NCI-H526 (cell line): ENCODE measurements around the gene CDKL4.
"Not testable (repeated sequence)": the region's sequence is repeated elsewhere in the genome, so short reads cannot be mapped to it uniquely, and the experiment has no call there.

Experiments
- DNase-seq, 2 experiments: peaks; one replicate each; lab custom pipeline; 2025; lab: John Stamatoyannopoulos, UW

The CDKL4 gene

DNA sequence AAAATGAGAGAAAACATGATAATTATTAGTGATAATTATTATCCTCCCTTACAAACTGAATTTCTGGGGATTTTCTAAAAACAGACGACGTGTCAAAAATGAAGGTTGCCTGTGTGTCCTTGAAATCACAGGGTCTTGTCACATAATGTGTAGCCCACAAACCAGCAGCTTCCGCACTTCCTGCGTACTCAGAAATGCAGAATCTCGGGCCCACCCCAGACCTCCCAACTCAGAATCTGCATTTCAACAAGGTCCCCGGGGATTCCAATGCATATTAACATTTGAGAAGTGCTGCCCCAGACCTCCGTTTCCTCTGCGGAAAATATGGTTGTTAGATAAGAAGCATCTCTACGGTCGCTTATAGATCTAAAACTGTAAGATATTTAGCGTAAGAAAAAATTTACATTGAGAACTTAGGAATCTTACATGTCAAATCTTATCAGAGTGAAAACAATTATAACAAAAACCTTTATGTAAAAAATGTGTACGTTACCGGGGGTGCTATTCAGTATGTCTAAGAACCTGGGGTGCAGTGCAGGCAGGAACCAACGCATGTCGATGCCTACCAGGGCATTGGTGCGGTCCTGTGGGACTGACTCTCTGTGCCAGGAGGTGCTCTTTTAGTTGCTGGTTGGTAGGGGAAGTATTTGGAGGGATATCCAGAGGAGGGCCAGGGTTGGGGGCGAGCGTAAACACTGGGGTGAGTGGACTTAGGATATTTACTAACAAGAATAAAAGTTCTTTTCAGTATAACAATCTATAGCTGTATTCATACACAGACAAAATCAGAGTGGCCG is 15.2 kb downstream of the CDKL4 start:
- DNase-seq, result no peak

DNA sequence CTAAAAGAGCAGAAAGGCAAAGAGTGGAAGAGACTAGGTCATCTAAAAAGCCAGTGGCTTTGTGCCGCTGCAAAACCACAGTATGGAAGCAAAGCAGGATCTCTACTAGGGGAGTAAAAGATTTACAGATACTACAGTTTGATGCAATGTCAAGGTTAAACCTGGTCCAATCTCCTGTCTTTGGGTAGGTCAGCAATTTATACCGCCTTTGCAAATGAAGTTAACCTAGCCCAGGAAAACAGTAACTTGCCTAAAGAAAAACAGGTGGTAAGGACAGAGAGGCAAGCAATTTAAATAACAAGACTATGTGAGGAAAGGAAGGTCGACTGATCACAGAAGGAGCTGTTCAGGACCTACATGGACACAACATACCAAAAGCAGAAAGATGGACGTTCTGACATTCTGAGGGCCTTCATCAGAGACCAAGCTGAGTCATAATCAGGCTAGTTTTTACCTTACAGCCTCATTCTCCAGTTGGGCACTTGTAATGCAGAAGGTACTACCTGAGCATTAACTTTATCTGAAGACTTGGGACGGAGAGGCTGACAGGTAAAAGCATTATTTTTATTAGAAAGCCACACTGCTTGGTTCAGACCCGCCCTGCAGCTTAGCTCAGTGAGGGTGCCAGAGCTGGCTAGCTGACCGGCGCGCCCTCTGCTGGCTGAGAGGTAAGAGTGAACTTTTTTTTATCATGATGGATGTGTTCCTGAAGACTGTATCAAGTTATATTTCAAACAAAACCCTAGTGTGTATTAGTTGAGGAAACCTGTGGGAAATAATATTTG is 15.9 kb downstream of the CDKL4 start:
- peak in 1 of 2 experiments; percentile 83 for DNase-seq

GRCh38 chr2:39225567-39225966 is 18.2 kb downstream of the CDKL4 start:
- DNase-seq, result no peak

DNA sequence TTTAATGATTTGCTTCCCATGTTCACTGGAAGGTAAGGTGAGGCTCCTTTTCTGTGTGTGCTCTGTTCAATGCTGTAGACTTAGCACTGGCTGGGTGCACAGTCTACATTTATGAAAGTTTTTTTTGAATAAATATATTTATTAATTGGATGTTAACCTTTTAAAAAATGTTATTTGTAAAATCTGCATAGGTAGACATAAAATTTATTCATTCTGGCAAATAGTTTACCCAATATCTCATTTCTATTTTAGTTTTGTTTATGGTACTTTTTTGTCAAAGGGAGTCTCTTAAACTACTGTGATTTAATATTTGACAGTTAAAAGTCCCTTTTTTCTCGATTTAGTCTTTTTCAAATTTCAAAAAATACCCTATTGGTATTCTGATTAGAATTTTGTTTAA is 19.9 kb downstream of the CDKL4 start:
- DNase-seq, result no peak

DNA sequence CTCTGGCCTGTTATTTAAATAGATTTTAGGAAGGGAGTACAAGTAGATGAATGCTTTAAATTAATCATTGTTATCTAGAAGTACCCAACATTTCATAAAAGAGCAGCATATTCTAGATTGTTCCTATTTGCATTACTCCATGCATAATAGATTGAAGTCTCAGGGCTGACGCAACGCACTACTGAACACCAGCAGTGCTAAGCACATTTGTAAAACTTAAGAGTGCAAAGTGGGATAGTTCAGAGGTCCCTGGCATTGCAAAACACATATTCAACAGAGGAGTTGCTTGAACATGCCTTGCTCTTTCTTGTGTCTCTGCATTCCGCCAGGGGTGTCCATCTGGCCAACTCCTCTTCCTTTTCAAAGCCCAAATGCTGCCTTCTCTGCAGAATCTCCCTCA is 22.3 kb downstream of the CDKL4 start:
- peak in 1 of 2 experiments; percentile 13 for DNase-seq

- no peak for DNase-seq
Observed at GRCh38 chr2:39220136-39220535, 23.6 kb downstream of the CDKL4 start.

DNA sequence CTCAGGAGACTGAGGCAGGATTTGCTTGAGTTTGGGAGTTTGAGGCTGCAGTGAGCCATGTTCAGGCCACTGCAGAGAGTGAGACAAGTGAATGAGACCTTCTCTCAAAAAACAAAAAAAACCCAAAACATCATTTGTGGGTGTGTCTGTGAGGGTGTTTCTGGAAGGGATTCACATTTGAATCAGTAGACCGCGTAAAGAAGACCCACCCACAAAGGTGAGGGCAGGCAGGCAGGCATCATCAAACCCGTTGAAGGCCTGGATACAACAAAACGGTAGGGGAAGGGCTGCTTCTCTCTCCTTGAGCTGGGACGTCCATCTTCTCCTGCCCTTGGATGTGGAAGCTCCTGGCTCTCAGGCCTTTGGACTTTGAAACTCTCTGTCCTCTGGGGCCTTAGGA is 25.4 kb downstream of the CDKL4 start:
- no peak for DNase-seq

DNA sequence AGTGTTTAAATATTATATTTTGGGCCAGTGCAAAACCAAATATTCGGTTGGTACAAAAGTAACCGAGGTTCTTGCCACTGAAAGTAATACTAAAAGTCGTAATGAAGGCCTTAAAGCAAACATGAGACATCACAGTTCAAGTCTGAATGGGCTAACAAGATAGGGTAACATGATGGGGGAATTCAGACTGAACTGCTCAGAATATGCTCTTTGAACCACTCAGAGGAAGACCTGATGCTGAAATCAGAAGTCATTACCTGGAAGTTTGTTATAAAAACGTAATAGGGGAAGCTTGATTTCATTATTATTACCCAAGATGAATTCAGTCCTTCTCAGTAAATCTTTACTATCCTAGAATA is 26.6 kb downstream of the CDKL4 start:
- no peak for DNase-seq

DNA sequence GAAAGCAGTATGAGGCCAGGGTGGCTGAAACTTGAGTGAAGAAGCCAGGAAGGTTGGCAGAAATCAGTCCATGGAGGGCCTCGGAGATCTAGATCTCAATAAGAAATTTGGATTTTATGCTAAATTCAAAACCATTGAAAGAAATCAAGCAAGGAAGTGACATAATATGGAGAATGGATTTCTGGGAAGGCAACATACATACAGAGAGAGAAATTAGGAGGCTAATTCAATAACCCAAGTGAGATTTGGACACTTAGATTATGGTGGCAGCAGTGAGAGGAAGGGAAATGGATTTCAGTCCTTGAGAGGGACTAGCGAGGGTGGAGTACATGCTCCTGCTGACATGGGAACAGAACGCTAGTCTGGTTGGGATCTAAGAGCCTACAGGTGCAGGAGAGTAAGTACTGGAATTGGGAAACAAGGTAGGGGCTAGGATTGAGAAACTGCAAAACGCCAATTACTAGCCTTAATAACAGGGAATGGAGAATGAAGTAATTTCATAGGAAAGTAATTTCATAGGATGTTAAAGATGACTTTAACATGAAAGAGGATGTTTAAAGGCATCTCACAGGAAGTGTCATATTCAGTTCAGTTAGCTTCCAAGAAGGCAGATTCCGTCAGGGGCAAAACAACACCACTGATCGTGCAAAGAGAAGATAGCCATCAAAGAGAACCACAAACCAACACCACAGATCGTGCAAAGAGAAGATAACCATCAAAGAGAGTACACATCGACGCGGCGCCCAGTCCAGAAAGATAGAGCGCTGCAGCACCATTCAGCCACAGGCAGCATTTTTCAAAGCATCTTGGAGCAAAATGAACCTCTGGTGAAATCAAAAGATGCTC is 27.2 kb downstream of the CDKL4 start:
- DNase-seq, result no peak

DNA sequence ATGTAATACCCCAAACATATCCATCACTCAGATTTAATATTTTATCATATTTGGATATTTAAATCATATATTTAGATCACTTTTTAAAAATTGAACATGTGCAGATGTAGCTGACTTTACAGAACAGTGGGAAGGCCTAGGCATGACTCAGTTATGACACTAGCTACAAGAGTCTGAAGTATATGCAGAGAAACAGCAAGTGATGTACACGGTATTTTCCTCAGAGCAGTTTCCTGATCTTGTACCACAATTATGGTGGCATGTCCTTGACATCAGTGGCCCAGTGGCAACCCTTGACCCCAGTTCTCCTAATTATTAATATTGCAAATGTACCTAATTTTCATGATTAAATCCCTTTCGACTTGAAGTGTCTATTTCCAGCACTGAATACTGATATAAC is 28.2 kb downstream of the CDKL4 start:
- no peak for DNase-seq

DNA sequence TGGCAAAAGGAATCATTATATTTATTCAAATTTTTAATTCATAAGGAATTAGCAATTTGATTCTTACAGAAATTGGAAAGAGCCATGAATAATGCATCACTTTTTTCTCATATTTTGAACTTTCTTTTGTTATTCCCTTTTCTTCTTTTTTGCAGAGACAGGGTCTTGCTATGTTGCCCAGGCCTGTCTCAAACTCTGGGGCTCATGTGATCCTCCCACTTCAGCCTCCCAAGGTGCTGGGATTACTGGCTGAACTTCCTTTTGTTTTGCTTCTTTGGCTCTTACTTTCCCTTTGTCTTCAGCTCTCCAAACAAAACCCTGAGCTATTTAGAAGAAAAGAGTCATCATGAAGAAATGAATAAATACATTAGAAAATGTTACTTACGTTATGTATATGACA is 30.8 kb downstream of the CDKL4 start:
- DNase-seq, result no peak

- DNase-seq, result no peak
Observed at GRCh38 chr2:39210846-39211245, 32.9 kb downstream of the CDKL4 start.

- DNase-seq, result no peak
Observed at GRCh38 chr2:39203382-39203781, 40.4 kb downstream of the CDKL4 start.

DNA sequence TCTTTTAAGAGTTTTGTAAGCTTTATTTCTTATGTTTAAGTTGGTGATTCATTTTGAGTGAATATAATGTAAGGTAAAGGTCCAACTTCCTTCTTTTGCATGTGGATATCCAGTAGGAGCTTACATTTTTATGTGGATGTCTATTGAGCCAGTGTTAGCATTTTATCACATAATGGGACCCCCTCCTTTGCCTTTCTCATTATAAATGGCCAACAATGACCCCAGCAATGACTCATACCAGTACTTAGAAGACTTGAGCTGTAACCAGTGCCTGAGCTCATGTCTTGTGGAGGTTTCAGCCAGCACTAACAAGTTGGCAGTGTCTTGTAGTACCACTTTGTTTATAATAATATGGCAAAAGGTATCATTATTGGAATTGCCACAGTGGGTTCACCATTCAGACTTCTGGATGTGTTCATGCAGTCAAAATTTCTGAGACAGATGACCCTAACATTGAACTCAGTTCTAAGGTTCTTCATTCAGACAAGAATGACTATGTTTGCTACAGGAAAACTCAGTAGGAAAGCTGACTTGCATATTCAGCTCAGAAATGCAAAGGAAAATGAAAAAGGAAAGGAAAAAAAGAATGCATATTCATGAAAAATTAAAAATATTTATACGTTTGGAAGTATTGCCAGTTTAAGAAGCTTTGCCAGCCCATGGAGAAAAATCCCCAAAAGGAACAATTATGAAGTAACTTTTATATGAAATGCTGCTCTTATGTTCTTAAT is 41.0 kb downstream of the CDKL4 start:
- DNase-seq, result no peak

DNA sequence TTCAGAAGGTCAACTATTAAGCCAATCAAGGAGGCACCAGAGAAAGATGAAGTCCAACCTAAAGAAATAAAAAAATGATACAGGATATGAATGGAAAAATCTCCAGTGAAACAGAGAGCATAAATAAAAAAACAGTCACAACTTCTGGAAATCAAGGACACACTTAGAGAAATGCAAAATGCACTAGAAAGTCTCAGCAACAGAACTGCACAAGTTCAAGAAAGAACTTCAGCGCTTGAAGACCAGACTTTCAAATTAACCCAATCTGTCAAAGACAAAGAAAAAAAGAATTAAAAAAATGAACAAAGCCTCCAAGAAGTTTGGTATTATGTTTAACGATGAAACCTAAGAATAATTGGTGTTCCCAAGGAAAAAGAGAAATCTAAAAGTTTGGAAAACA is 46.8 kb downstream of the CDKL4 start:
- not testable (repeated sequence) for DNase-seq

- DNase-seq, result no peak
Observed at GRCh38 chr2:39194686-39195085, 49.1 kb downstream of the CDKL4 start.

- no peak for DNase-seq
Observed at GRCh38 chr2:39188960-39189494, 54.7 kb downstream of the CDKL4 start.

- DNase-seq, result no peak
Observed at GRCh38 chr2:39183673-39184072, 60.1 kb downstream of the CDKL4 start.

- no peak for DNase-seq
Observed at GRCh38 chr2:39181297-39181696, 62.5 kb downstream of the CDKL4 start.

- no peak for DNase-seq
Observed at GRCh38 chr2:39179974-39180960, 63.5 kb downstream of the CDKL4 start.
